H1 (cell line): Measurements from ENCODE around the gene CACNA2D1. TPM values are rescaled to one million over a fixed set of nuclear protein-coding genes. Genes with fewer than 3 reads are reported as not detected.

Experiments
- CTCF ChIA-PET: fragments of 300-600 bp; sonication (Branson Sonifier 250); formaldehyde crosslinking; loops from one replicate; lab custom pipeline; 2021; ENCODE audit not compliant: partially characterized antibody; lab: Charles Lee
- POLR2A ChIA-PET: fragments of 300-600 bp; sonication (Branson Sonifier 250); formaldehyde crosslinking; loops from one replicate; lab custom pipeline; 2021; ENCODE audit warnings: inconsistent platforms; ENCODE audit not compliant: partially characterized antibody; lab: Charles Lee
- DNase-seq, 2 experiments: peaks; one replicate each; pipeline versions ENCODE4 v3.0.0 to v3.0.0-alpha.2; 2010 to 2022; ENCODE audit warnings: low spot score in 2 of 2, low read depth in 1 of 2, mixed read lengths in 1 of 2
- FAIRE-seq: peaks from 2 replicates; lab custom pipeline; 2011; peaks lifted over from hg19 to GRCh38; lab: Jason Lieb, UNC
- H2AFZ ChIP-seq: 2 replicates; pipeline ENCODE4 v1.8.1; 2012; ENCODE audit warnings: low read length, inconsistent platforms
- H2AK5ac ChIP-seq: 2 replicates; pipeline ENCODE4 v1.6.1; 2013; ENCODE audit warnings: low read depth, low read length
- H2BK120ac ChIP-seq: replicated peaks from 2 replicates; pipeline ENCODE3; 2013; ENCODE audit warnings: low read depth, low read length, inconsistent platforms
- H2BK12ac ChIP-seq: 2 replicates; pipeline ENCODE4 v1.6.1; 2013; ENCODE audit warnings: low read depth, low read length
- H2BK15ac ChIP-seq: 2 replicates; pipeline ENCODE4 v1.6.1; 2013; ENCODE audit warnings: low read length
- H2BK20ac ChIP-seq: 2 replicates; pipeline ENCODE4 v1.6.1; 2013; ENCODE audit warnings: low read length
- H2BK5ac ChIP-seq: 2 replicates; pipeline ENCODE4 v1.6.1; 2013; ENCODE audit warnings: low read depth, low read length
- H3K14ac ChIP-seq: 2 replicates; pipeline ENCODE4 v1.6.1; 2013; ENCODE audit warnings: inconsistent platforms; ENCODE audit not compliant: insufficient read length
- H3K18ac ChIP-seq: 2 replicates; pipeline ENCODE4 v1.6.1; 2013; ENCODE audit warnings: low read length; ENCODE audit errors: extremely low read depth
- H3K23ac ChIP-seq: 2 replicates; pipeline ENCODE4 v1.6.1; 2013; ENCODE audit warnings: inconsistent platforms; ENCODE audit not compliant: insufficient read length
- H3K23me2 ChIP-seq: 2 replicates; pipeline ENCODE4 v1.6.1; 2013; ENCODE audit warnings: low read depth, low read length
- H3K27ac ChIP-seq: 2 replicates; pipeline ENCODE4 v1.6.1; 2011; ENCODE audit warnings: low read depth, low read length, inconsistent platforms
- H3K27me3 ChIP-seq, 4 experiments: replicated peaks in 1 of 4; 1 replicate in 1 of 4; 2 replicates in 3 of 4; pipeline versions ENCODE4 v1.6.1 to v1.8.1; 2011 to 2013; ENCODE audit warnings: low read length in 3 of 4, mild to moderate bottlenecking in 3 of 4, inconsistent platforms in 2 of 4, mixed read lengths in 2 of 4, moderate library complexity in 1 of 4; ENCODE audit not compliant: control insufficient read depth in 3 of 4, insufficient read depth in 3 of 4; ENCODE audit errors: extremely low read depth in 1 of 4
- H3K36me3 ChIP-seq, 4 experiments: 2 replicates each; pipeline versions ENCODE4 v1.6.1 to v1.8.1; 2011 to 2013; ENCODE audit warnings: mild to moderate bottlenecking in 4 of 4, low read length in 3 of 4, moderate library complexity in 2 of 4, control low read depth in 1 of 4, inconsistent platforms in 1 of 4; ENCODE audit not compliant: insufficient read depth in 4 of 4, control insufficient read depth in 2 of 4
- H3K4ac ChIP-seq: replicated peaks from 2 replicates; pipeline ENCODE3; 2013; ENCODE audit warnings: low read length, low read depth, mixed read lengths, inconsistent platforms; ENCODE audit not compliant: insufficient read length
- H3K4me1 ChIP-seq, 4 experiments: replicated peaks in 1 of 4; 1 replicate in 1 of 4; 2 replicates in 3 of 4; pipeline versions ENCODE4 v1.6.1 to v1.8.1; 2011 to 2013; ENCODE audit warnings: low read length in 3 of 4, inconsistent platforms in 2 of 4, mixed read lengths in 1 of 4; ENCODE audit not compliant: insufficient read depth in 4 of 4, control insufficient read depth in 3 of 4
- H3K4me2 ChIP-seq, 2 experiments: 2 replicates each; pipeline versions ENCODE4 v1.6.1 to v1.8.1; 2011 to 2013; ENCODE audit warnings: low read depth in 2 of 2, low read length in 2 of 2, control low read depth in 1 of 2, inconsistent platforms in 1 of 2, mild to moderate bottlenecking in 1 of 2; ENCODE audit not compliant: insufficient read depth in 1 of 2
- H3K4me3 ChIP-seq, 4 experiments: fragments of 200-600, 300-600 bp in 1 of 4; sonication (generic), shearing (Covaris generic), sonication (Bioruptor Twin) in 1 of 4; 2 replicates each; pipeline versions ENCODE4 v1.5.1 to v1.8.1; 2011 to 2016; ENCODE audit warnings: low read length in 4 of 4, low read depth in 3 of 4, control low read depth in 2 of 4, inconsistent platforms in 2 of 4, mild to moderate bottlenecking in 2 of 4, mixed read lengths in 1 of 4, moderate library complexity in 1 of 4; ENCODE audit not compliant: insufficient read depth in 2 of 4; ENCODE audit errors: extremely low read depth in 1 of 4
- H3K56ac ChIP-seq: replicated peaks from 2 replicates; pipeline ENCODE3; 2013; ENCODE audit warnings: low read depth, mild to moderate bottlenecking, mixed read lengths, low read length, inconsistent platforms; ENCODE audit not compliant: insufficient read length
- H3K79me1 ChIP-seq: 2 replicates; pipeline ENCODE4 v1.6.1; 2013; ENCODE audit warnings: low read depth, low read length, control low read depth
- H3K79me2 ChIP-seq, 2 experiments: 2 replicates each; pipeline versions ENCODE4 v1.6.1 to v1.8.1; 2012 to 2013; ENCODE audit warnings: low read length in 2 of 2, mild to moderate bottlenecking in 2 of 2, inconsistent platforms in 1 of 2; ENCODE audit not compliant: insufficient read depth in 2 of 2, control insufficient read depth in 1 of 2
- H3K9ac ChIP-seq, 4 experiments: replicated peaks in 1 of 4; 1 replicate in 1 of 4; 2 replicates in 3 of 4; pipeline versions ENCODE4 v1.6.1 to v1.8.1; 2011 to 2013; ENCODE audit warnings: low read depth in 3 of 4, low read length in 3 of 4, control low read depth in 2 of 4, mild to moderate bottlenecking in 2 of 4, moderate library complexity in 2 of 4, inconsistent platforms in 1 of 4; ENCODE audit errors: extremely low read depth in 1 of 4
- H3K9me3 ChIP-seq, 2 experiments: 2 replicates each; pipeline versions ENCODE4 v1.6.1 to v1.8.1; 2012 to 2013; ENCODE audit warnings: mild to moderate bottlenecking in 2 of 2, moderate library complexity in 2 of 2, control low read depth in 1 of 2, inconsistent platforms in 1 of 2, low read depth in 1 of 2, low read length in 1 of 2, mixed read lengths in 1 of 2; ENCODE audit not compliant: insufficient read depth in 2 of 2
- H4K20me1 ChIP-seq, 2 experiments: replicated peaks in 1 of 2; 2 replicates each; pipeline versions ENCODE3 to v1.8.1; 2011 to 2013; ENCODE audit warnings: inconsistent platforms in 2 of 2, low read length in 2 of 2, mild to moderate bottlenecking in 1 of 2; ENCODE audit not compliant: insufficient read depth in 2 of 2, control insufficient read depth in 1 of 2
- H4K5ac ChIP-seq: 2 replicates; pipeline ENCODE4 v1.6.1; 2013; ENCODE audit warnings: low read length, low read depth, mixed read lengths, inconsistent platforms; ENCODE audit not compliant: insufficient read length
- H4K8ac ChIP-seq: 2 replicates; pipeline ENCODE4 v1.8.0; 2013; ENCODE audit warnings: mild to moderate bottlenecking, moderate library complexity, low read length, inconsistent platforms; ENCODE audit not compliant: insufficient read depth; ENCODE audit errors: extremely low read depth
- H4K91ac ChIP-seq: replicated peaks from 2 replicates; pipeline ENCODE3; 2013; ENCODE audit warnings: low read length, mixed read lengths, inconsistent platforms; ENCODE audit not compliant: insufficient read length
- CTBP2 ChIP-seq: IDR thresholded peaks from 2 replicates; pipeline ENCODE4 v1.7.0; 2011; ENCODE audit warnings: borderline replicate concordance, mild to moderate bottlenecking, moderate library complexity, mixed read lengths, low read length; ENCODE audit not compliant: insufficient read depth, insufficient read length
- EGR1 ChIP-seq: IDR thresholded peaks from 2 replicates; pipeline ENCODE4 v1.6.1; 2011; ENCODE audit warnings: low read depth, low read length, borderline replicate concordance
- MAX ChIP-seq: IDR thresholded peaks from 2 replicates; pipeline ENCODE4 v1.6.1; 2012; ENCODE audit warnings: inconsistent platforms
- SIRT6 ChIP-seq: IDR thresholded peaks from one replicate; pipeline ENCODE4 v1.7.1; 2012; ENCODE audit warnings: low read length, inconsistent platforms
- SP2 ChIP-seq: IDR thresholded peaks from 2 replicates; pipeline ENCODE4 v1.6.1; 2012; ENCODE audit warnings: mild to moderate bottlenecking, low read length, inconsistent platforms
- WGBS, 2 experiments: shearing (Covaris generic) in 1 of 2; methylation state at CpG; one replicate each; pipeline versions ENCODE4 v1.1.6 to v1.1.7; 2013 to 2015; ENCODE audit warnings: low lambda C conversion rate in 2 of 2, mixed read lengths in 2 of 2, inconsistent platforms in 1 of 2, low coverage in 1 of 2, missing lambda C conversion rate in 1 of 2; ENCODE audit not compliant: insufficient replicate concordance in 2 of 2, insufficient coverage in 1 of 2, insufficient read length in 1 of 2; ENCODE audit errors: extremely low coverage in 1 of 2, missing lambda C conversion rate in 1 of 2; 5-methylcytosine and 5-hydroxymethylcytosine counted together
- polyA plus RNA-seq, 7 experiments: library from polyadenylated mRNA; depleted of rRNA in 3 of 7; stranded (reverse) in 5 of 7; unstranded in 2 of 7; fragments of >200 nt in 5 of 7; fragments of 200-250 nt in 2 of 7; gene quantifications; 1 replicate in 5 of 7; 2 replicates in 1 of 7; 4 replicates in 1 of 7; pipeline versions ENCODE4 v1.2.1 to v1.2.3, GENCODE V29; 2011 to 2013; ENCODE audit warnings: missing spikeins in 2 of 7, mixed read lengths in 2 of 7
- total RNA-seq: library from RNA; stranded (reverse); fragmentation: NEBNext Ultra II Directional; extraction: Animal tissue kit (Norgen Biotek cat#: 25700); gene quantifications from 2 replicates; pipeline ENCODE4 v1.2.1, GENCODE V29; 2021

Gene CACNA2D1
- total and polyA plus RNA-seq, 2 of the 8 experiments (the other 6 are each of a cell fraction or from before 2014, with no cell fraction given): 4.3 to 27.3 TPM

DNA sequence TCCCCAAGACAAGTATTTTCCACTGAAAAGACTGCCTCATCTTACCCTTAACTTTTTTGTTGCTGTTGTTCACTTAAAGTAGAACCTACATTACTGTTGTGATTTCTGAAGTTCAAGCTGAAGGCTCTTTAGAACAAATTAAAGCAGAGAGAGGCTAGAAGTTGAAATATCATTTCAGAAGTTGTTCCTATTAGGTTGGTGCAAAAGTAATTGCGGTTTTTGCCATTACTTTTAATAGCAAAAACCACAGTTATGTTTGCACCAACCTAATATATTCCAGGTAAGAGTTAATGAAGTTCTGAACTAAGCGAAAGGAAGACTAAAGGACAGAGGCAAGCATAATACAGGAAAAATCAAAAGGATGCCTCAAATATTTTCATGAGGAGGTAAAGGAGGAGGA, 153.7 kb downstream of the CACNA2D1 start:
- no peak overlapping the region for H2BK15ac ChIP-seq
- H3K4ac ChIP-seq: no peak overlapping the region
- peaks cover 1 to 17% (median 6%) of the 10 kb centered on the region in 4 experiments; a peak in 4 of 7 replicates for H3K4me1 ChIP-seq
- no peaks in the 10 kb centered on the region for H3K27me3 ChIP-seq
- no peak overlapping the region for H3K9ac ChIP-seq
- peak overlapping the region; percentile 7 for H4K91ac ChIP-seq
- H4K8ac ChIP-seq: no peak overlapping the region
- no peak overlapping the region for H3K14ac ChIP-seq
- DNase-seq: no peak
- no peak overlapping the region for H3K27ac ChIP-seq
- H3K23me2 ChIP-seq: no peaks in the 10 kb centered on the region
- H4K20me1 ChIP-seq: no peaks in the 10 kb centered on the region
- 69% methylated on average over 2 of the region's 2 CpGs; no CpG with 5 or more reads in 1 of the 2 experiments for WGBS, 2 experiments
- no peaks in the 10 kb centered on the region for H3K79me1 ChIP-seq
- H3K36me3 ChIP-seq: no peaks in the 10 kb centered on the region
- no peak overlapping the region for H3K23ac ChIP-seq
- no peak overlapping the region for H2BK120ac ChIP-seq
- peak overlapping the region; percentile 60 for H4K5ac ChIP-seq
- no peaks in the 10 kb centered on the region for H3K79me2 ChIP-seq
- no peak for FAIRE-seq
- no peak overlapping the region for H3K18ac ChIP-seq
- no peak overlapping the region for H2BK20ac ChIP-seq
- H2AFZ ChIP-seq: no peak overlapping the region
- H2BK5ac ChIP-seq: no peak overlapping the region
- H3K4me2 ChIP-seq: no peak overlapping the region
- H2BK12ac ChIP-seq: no peak overlapping the region
- ChIA-PET POLR2A (no interaction called here), CTCF (no interaction called here)
- no peak overlapping the region for H2AK5ac ChIP-seq
- no peaks in the 10 kb centered on the region for H3K9me3 ChIP-seq
- no peak overlapping the region for H3K4me3 ChIP-seq
- H3K56ac ChIP-seq: no peak overlapping the region
- no peak for TF ChIP-seq SIRT6
- no peak for TF ChIP-seq MAX
- no peak for TF ChIP-seq EGR1
- TF ChIP-seq SP2: no peak
- no peak for TF ChIP-seq CTBP2
